Kidney glomerular epithelial cell (primary cell): ENCODE results near the gene GRAMD2A.
A peak's percentile ranks its signal among the peaks of the same experiment; 100 is the strongest.
"Not testable (repeated sequence)": the region's sequence is repeated elsewhere in the genome, so short reads cannot be mapped to it uniquely, and the experiment has no call there.

Experiments
- DNase-seq: peaks from one replicate; lab custom pipeline; 2025; lab: John Stamatoyannopoulos, UW

GRAMD2A gene

DNA sequence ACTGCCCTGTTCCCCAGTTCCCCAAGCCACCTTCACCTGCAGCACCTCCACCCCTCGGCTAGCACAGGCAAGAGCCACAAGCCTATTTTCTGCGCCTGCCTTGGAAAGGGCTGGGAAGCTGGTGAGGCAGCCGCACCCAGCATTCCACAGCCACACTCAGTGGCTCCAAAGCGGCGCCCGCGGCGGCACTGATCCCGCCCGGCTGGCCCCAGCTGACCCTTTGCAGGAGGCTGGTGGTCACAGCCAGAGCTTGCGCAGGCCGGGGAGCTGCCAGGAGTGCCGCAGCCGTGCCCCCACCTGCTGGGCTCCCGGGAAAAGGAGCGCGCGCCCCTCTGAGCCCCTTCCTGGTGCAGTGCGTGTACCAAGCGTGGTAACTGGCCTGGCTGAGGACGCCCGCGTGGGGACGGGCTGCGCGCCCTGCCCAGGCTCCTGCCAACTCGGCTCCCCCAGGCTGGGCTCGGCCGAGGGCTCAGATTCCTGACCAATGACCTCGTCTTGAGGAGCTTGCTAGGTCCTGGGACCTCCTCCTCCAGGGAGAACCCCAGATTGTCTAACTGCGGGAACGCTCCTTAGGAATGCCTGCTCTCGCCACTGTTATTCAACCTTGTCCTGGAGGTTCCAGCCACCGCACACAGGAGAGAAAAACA, 13.3 kb downstream of the GRAMD2A start:
- peak; percentile 34 for DNase-seq

- DNase-seq = no peak
Measured at GRCh38 chr15:72183781-72184164, 13.8 kb downstream of the GRAMD2A start.

GRCh38 chr15:72182673-72183072, 14.9 kb downstream of the GRAMD2A start:
- DNase-seq = no peak

- no peak for DNase-seq
Measured at GRCh38 chr15:72182244-72182643, 15.3 kb downstream of the GRAMD2A start.

DNA sequence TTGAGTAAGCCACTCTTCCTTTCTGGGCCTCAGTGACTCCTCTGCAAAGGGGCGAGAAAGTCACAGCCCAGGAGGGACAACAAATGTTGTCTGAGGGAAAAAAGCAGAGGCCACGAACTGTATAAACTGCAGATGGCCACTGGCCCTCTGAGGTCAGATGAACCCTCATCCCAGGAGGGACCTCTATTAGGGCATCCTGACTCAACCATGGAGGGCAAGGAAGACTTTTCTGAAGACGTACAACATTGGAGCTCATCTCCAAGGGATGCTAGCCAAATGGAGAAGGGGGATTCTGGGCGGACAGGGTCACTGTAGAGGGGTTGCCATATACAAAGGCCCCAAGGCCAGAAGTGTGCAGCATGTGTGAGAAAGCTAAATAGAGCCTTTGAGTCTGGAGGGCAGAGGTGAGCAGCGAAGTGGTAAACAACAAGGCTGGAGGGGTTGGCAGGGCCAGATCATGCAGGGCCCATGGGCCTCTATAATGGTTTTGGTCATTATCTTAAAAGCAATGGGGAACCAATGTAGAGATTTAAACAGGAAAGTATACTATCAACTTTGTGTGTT, 16.7 kb downstream of the GRAMD2A start:
- no peak for DNase-seq

DNA sequence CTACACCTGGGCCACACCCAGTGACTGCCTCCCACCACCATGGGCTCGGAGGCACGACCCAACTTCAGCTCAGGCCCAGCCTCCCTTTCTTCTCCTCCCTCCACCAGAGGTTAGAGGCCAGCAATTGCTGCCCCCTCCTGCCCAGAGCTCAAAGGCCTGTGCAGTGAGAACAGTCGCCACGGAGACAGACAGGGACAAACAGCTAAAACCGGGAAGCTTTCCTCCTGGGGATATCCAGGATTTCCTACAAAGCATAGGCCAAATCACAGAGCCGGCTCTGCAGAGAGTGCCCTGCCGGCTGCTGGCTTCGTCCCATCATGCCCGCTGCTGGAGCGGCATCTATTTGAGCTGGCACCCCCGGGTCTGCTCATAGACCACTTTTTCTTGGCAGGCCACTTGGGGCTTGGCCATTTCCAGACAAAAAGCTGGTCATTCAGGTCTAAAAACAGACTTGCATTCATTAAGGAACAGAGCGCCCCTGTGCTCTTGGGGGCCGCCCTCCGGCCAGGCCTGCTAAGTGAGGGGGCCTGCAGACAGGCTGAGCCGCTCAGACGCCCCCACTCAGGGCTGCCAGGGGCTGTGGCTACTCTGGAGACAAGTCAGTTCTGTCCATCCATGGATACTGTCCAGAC, 17.5 kb downstream of the GRAMD2A start:
- DNase-seq = no peak

DNA sequence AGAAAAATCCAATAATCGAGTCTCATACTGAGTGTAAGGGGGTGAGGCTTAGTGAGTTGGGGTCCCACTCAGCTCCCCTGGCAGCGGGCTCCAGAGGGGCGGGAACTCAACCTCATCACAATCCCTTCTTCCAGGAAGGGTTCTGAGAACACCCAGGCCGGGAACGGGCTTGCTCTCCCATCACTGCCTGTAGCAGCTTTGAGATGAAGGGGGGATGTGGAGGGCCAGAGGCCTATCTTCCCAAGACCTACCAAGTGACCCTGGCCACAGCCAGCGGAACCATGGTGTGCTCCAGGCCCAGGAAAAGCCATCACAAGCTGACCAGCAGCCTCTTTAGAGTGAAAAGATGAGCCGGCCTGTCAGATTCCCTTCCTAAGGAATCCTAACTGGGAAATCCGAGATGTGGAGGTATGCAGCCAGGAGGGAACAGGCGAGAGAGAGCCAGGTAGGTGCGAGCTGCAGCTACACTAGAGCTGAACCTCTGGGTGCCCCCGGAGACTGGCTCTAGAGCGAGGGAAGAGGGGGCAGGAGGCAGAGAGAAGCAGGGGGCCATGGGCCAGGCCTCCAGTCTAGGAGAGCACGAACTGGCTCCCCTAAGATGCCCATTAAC, 18.5 kb downstream of the GRAMD2A start:
- DNase-seq = no peak

DNA sequence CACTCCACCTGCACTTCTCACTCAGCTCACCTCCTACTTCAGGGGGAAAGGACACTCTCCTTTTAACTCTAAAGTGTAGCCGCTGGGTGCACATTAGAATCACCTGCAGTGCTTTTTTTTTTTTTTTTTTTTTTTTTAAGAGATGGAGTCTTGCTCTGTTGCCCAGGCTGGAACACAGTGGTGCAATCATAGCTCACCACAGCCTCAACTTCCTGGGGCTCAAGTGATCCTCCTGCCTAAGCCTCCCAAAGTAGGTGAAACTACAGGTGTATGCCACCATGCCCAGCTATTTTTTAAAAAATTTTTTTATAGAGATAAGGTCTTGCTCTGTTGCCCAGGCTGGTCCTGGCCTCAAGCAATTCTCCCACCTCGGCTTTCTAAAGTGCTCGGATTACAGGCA, 20.8 kb downstream of the GRAMD2A start:
- no peak for DNase-seq

DNA sequence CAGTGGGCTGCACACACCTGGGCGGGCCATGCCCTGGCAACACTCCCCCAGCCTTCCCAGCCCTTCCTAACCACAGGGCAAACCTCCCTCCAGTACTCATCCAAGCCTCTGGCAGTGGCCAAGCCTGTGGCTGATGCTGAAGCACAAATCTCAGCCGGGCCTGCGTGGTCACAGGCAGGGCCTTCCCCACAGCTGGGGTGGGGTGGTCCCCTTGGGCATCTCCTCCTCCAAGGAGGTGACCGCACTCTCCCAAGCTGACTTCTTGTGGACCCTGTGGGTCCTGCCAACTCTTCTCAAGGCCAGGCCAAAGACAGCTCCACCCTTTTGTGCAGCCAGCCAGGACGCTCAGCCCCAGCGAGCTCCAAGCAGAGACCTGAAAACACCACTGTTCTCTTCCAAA, 21.4 kb downstream of the GRAMD2A start:
- DNase-seq = no peak

- DNase-seq = no peak
Measured at GRCh38 chr15:72175186-72176044, 22.2 kb downstream of the GRAMD2A start.

DNA sequence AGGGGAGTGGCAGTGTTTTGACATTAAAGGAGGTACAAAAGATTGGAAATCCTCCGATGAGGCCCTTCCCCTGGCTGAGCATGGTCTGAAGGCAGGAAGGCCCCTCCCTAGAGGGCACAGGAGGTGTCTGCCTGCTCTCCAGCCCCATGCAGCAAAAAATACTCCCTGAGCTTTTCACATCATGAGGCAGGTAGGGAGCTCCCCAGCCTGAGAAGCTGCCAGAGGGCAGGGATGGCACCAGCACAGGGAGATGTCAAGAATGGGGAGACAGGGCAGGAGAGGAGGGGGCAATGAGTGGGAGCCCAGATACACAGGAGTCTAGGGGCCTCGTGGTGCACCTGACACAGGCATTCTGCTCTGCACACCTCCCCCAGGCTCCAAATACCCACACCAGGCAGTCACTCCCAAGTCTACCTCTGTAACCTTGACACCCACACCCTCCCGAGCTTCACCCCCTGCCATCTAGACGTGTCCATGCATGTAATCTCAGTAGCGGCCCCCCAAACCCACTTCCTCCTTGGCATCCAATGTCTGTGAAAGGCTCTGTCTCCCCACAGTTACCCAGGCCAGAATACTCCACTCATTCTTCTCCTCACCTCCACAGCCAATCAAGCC, 22.9 kb downstream of the GRAMD2A start:
- no peak for DNase-seq

DNA sequence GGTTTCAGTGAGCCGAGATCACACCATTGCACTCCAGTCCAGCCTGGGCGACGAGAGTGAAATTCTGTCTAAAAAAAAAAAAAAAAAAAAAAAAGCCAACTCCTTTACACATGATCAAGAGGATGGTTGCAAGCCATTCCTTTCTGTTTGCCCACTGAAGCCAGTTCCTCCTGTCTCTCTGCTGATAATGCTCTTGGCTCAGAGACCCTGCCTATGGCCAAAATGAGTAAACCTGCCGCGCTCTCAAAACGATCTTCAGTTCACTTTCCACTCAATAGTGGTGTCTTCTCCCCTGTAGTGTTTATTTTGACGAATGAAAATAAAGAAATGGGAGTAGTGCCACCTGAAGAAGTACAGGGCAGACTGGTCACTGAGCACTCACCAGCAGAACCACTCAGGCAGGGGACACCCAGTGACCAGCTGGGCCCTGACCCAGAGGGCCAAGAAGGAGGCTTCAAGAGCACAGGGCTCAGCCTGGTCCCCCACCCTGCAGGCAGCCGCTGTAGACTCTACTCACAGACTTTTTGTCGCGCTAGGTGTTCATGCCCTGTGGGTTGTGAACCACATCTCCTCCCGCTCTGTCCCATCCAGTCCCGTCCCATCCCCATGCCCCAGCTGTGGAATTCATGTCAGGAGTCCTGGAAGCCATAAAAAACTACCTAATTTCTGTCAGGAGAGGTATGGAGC, 23.6 kb downstream of the GRAMD2A start:
- no peak for DNase-seq

- no peak for DNase-seq
Measured at GRCh38 chr15:72173401-72173800, 24.2 kb downstream of the GRAMD2A start.

DNA sequence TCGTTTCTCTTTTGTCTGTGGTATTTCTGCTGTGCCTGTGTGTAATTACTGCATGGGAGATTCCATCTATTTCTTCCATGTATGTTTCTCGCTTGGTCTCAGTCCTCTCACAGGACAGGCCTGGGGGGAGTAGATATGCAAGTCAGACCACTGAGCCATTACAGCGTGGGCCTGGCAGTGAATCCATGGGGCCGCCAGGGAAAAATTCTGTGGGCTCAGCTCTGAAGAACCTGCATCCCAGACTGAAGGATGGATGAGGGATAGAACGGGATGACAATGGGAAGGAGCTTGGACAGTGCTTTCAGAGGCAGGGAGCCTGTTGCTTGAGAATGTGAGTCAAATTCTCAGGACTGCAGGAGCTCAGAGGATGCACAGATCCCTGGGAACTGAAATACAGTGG, 24.8 kb downstream of the GRAMD2A start:
- no peak for DNase-seq

GRCh38 chr15:72171978-72172377, 25.6 kb downstream of the GRAMD2A start:
- not testable (repeated sequence) for DNase-seq

GRCh38 chr15:72170691-72171090, 26.9 kb downstream of the GRAMD2A start:
- DNase-seq = no peak

GRCh38 chr15:72169921-72170611, 27.5 kb downstream of the GRAMD2A start:
- no peak for DNase-seq

- no peak for DNase-seq
Measured at GRCh38 chr15:72169236-72169920, 28.2 kb downstream of the GRAMD2A start.

- no peak for DNase-seq
Measured at GRCh38 chr15:72168808-72169190, 28.8 kb downstream of the GRAMD2A start.
